Left ventricle myocardium inferior (tissue), 1 donor: ENCODE results near the gene GDF2. TPM values are rescaled to one million over a fixed set of nuclear protein-coding genes. Genes with fewer than 3 reads are reported as not detected.

ENCODE experiments used
- DNase-seq: peaks from one replicate; pipeline ENCODE4 v3.0.0-alpha.2; 2020
- H3K27ac ChIP-seq: fragments of 200-600 bp; replicated peaks from 2 replicates; pipeline ENCODE4 v1.8.0; 2021
- H3K27me3 ChIP-seq: fragments of 200-600 bp; 2 replicates; pipeline ENCODE4 v1.8.0; 2021; ENCODE audit warnings: low read depth
- H3K36me3 ChIP-seq: fragments of 200-600 bp; 2 replicates; pipeline ENCODE4 v1.8.0; 2021
- H3K4me1 ChIP-seq: fragments of 200-600 bp; 2 replicates; pipeline ENCODE4 v1.8.0; 2021
- H3K4me3 ChIP-seq: fragments of 200-600 bp; 2 replicates; pipeline ENCODE4 v1.8.0; 2021; ENCODE audit warnings: mild to moderate bottlenecking, moderate library complexity
- H3K9me3 ChIP-seq: fragments of 200-600 bp; replicated peaks from 2 replicates; pipeline ENCODE4 v1.8.0; 2021
- CTCF ChIP-seq: fragments of 200-600 bp; IDR thresholded peaks from 2 replicates; pipeline ENCODE4 v1.8.0; 2021; ENCODE audit warnings: antibody characterized with exemption, mild to moderate bottlenecking, borderline replicate concordance
- intact Hi-C: fragments of 100-400 bp; cut with micrococcal nuclease; formaldehyde crosslinking; loops from one replicate; pipeline ENCODE4 v1.11.0; 2022
- total RNA-seq: library from RNA; stranded (reverse); fragmentation: NEBNext Ultra II Directional; extraction: Animal tissue kit (Norgen Biotek cat#: 25700); gene quantifications from one replicate; pipeline ENCODE4 v1.2.1, GENCODE V29; 2021
- donor health status: DM: no; HTN: yes; CAD: no; lungs with severe emphysema.

The GDF2 gene
- total RNA-seq, 1 donor from 2014 or later = not detected

- DNase-seq = no peak
- intact Hi-C loops = no loop called here
- H3K27ac ChIP-seq = no peak overlapping the region
- no peaks in the 10 kb centered on the region for H3K36me3 ChIP-seq
- H3K4me3 ChIP-seq = no peak overlapping the region
- no peak for TF ChIP-seq CTCF
- no peaks in the 10 kb centered on the region for H3K4me1 ChIP-seq
- H3K27me3 ChIP-seq = peaks cover 11% of the 10 kb centered on the region
- no peaks in the 10 kb centered on the region for H3K9me3 ChIP-seq
Observed at GRCh38 chr10:47354900-47355299, 32.6 kb downstream of the GDF2 start.

GRCh38 chr10:47356708-47357107, 34.5 kb downstream of the GDF2 start:
- intact Hi-C loops = no loop called here
- Histone ChIP-seq H3K9me3 (no peaks in the 10 kb centered on the region), H3K27me3 (no peaks in the 10 kb centered on the region), H3K4me1 (peaks cover 10% of the 10 kb centered on the region), H3K4me3 (no peak overlapping the region), H3K27ac (no peak overlapping the region), H3K36me3 (no peaks in the 10 kb centered on the region)
- no peak for DNase-seq
- no peak for TF ChIP-seq CTCF

DNA sequence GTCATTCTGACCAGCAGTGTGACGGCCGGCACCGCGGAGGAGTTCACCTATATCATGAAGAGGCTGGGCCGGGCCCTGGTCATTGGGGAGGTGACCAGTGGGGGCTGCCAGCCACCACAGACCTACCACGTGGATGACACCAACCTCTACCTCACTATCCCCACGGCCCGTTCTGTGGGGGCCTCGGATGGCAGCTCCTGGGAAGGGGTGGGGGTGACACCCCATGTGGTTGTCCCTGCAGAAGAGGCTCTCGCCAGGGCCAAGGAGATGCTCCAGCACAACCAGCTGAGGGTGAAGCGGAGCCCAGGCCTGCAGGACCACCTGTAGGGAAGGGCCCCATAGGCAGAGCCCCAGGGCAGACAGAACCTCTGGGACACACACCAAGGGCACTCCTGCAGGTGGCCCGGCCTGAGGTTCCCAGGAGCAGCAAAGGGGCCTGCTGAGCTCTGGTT, 34.9 kb downstream of the GDF2 start:
- no peak for DNase-seq
- H3K9me3 ChIP-seq = no peaks in the 10 kb centered on the region
- no peak overlapping the region for H3K4me3 ChIP-seq
- no peaks in the 10 kb centered on the region for H3K27me3 ChIP-seq
- TF ChIP-seq CTCF = no peak
- H3K36me3 ChIP-seq = no peaks in the 10 kb centered on the region
- H3K4me1 ChIP-seq = peaks cover 10% of the 10 kb centered on the region
- intact Hi-C loops = no loop called here
- H3K27ac ChIP-seq = no peak overlapping the region

DNA sequence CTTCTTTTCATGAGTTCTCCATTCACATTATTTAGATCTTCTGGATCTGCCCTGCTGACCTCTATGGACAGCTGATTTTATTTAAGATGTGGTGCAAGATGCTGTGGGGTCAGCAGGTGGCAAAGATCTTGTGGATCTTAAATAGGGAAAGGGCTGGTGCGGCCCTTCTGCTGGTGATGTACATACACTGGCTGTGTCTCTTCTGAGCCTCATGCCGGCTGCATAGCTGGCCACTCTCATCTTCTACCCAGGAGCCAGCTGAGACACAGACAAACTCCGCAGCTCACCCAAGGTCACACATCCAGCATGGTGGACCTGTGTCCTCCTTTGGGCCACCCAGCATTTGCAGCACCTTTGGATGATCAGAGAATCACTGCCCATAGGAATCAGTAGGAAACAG, 35.7 kb downstream of the GDF2 start:
- H3K36me3 ChIP-seq = no peaks in the 10 kb centered on the region
- H3K4me1 ChIP-seq = peaks cover 10% of the 10 kb centered on the region
- no peaks in the 10 kb centered on the region for H3K27me3 ChIP-seq
- no peaks in the 10 kb centered on the region for H3K9me3 ChIP-seq
- H3K4me3 ChIP-seq = no peak overlapping the region
- DNase-seq = no peak
- no peak for TF ChIP-seq CTCF
- no peak overlapping the region for H3K27ac ChIP-seq
- intact Hi-C loops = no loop called here

DNA sequence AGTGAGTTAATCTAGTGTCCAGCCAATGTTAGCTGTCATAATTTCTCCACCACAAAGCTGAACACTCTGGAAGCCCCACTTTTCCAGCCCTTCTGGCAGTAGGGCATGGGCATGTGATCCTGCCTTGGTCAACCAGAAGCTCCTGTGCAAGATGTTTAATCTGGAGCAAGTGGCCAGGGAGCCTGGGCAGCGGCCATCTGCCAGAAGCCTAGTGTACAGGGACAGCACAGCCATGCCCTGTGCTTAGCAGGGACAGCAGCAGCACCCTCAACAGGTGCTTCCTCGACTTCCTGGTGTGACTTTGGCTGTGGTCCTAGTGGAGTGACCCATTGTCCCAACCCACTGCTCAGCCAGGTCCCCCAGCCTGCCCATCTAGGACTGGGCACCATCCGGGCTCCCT, 36.2 kb downstream of the GDF2 start:
- no peak for DNase-seq

More for the DNA sequence above, 36.2 kb downstream of the GDF2 start:
- Histone ChIP-seq H3K4me3 (no peak overlapping the region), H3K27me3 (no peaks in the 10 kb centered on the region), H3K36me3 (no peaks in the 10 kb centered on the region), H3K4me1 (peaks cover 10% of the 10 kb centered on the region), H3K9me3 (no peaks in the 10 kb centered on the region), H3K27ac (no peak overlapping the region)
- intact Hi-C loops = no loop called here
- no peak for TF ChIP-seq CTCF
